ENCODE measurements around the gene DIAPH1.

GRCh38 chr5:141510160-141510559 lies 108.6 kb downstream of the DIAPH1 start:
- no peak for TF ChIP-seq POLR2A (IDR thresholded peaks at IDR 0.05)
- TF ChIP-seq CTCF (IDR thresholded peaks at IDR 0.05), result no peak
